GM18499 (cell line): ENCODE measurements around the gene PLXNC1.

Experiments used
- ATAC-seq: cut with Tn5 transposase; IDR thresholded peaks from one replicate; pipeline ENCODE4 v1.9.1; 2021; ENCODE audit warnings: moderate number of reproducible peaks; ENCODE audit not compliant: insufficient read depth, unreplicated experiment

PLXNC1 gene

DNA sequence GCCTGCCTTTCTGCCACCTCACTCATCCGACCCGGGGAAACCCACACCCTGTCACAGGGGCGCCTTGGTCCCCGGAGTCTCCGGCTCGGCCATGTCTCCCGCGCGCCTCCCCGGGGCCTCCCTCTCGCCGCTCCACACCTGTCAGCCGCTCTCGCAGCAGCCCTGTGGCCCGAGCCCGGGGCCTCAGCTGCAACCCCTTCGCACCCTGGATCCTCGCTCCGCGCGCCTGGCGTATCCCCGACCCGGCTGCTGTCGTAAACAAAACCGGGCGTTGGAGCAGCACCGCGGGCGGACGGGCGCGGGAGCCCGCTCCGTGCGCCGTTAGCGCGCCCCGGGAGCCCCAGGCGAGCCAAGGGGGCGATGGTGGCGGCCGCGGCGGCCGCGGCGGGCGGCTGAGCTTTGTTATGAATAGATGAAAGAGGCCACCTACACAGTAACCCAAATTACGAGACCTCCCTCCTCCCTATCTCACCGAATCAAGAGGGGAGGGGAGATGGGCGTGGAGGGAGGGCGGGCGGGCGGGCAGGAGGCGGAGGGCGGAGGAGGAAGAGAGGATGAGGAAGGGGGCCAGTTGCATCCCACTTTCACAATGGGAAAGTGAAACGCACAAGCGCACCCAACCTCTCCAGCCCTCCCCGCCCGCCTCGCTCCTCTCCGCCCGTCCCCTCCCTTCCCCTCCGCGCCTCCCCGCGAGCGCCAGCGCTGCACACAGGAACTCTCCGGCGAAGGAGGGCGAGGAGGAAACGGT lies at the start of gene PLXNC1:
TSS of gene PLXNC1 (plus strand) at position 587 of the 748 bp plus-strand sequence. CDS start 395 bp downstream, outside the sequence.
- ATAC-seq, result no peak

DNA sequence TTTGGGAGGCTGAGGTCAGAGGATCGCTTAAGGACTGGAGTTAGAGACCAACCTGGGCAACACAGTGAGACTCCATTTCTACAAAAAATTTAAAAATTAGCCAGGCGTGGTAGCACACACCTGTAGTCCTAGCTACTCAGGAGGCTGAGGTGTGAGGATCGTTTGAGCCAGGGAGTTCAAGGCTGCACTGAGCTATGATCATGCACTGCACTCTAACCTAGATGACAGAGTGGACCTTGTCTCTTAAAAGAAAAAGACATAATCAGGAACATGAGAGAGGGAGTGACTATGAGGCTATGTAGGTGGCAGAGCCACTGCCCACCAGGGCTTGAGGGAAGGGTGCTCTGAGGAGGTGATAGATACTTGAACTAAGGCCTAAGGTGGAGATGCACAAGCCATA lies 49.2 kb upstream of the PLXNC1 start:
- no peak for ATAC-seq

- no peak for ATAC-seq
Measured at GRCh38 chr12:94099632-94100031, 48.7 kb upstream of the PLXNC1 start.

GRCh38 chr12:94100211-94100627 lies 48.2 kb upstream of the PLXNC1 start:
- ATAC-seq, result no peak

DNA sequence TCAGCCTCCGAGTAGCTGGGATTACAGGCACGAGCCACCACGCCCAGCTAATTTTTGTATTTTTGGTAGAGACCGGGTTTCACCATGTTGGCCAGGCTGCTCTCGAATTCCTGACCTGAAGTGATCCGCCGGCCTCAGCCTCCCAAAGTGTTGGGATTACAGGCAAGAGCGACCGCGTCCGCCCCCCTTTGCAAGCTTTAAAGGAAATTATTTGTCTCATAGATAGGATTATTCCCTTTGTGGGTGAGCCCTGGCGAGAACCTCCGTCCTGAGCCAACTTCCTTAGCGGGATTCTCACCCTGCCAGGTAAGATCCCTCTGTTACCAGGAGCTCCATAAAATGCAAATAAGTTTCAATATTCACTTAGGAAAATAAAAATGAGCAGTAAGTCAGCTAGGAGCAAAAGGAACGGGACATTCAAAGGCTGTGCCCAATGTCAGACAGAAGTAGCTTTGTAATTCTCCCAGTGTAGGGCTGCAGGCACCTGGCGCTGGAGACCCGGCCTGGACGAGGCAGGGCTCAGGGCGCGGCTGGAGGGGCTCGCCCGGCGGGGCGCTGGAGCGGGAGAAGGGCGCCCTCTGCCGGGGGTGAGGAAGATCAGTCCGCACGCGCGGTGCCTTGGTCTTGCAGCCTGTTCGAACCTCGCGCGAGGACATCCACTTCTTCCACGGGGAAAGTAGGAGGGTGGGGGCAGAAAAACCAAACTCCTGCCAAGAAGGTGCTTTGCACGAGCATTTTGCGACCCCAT lies 47.2 kb upstream of the PLXNC1 start:
- ATAC-seq, result no peak

DNA sequence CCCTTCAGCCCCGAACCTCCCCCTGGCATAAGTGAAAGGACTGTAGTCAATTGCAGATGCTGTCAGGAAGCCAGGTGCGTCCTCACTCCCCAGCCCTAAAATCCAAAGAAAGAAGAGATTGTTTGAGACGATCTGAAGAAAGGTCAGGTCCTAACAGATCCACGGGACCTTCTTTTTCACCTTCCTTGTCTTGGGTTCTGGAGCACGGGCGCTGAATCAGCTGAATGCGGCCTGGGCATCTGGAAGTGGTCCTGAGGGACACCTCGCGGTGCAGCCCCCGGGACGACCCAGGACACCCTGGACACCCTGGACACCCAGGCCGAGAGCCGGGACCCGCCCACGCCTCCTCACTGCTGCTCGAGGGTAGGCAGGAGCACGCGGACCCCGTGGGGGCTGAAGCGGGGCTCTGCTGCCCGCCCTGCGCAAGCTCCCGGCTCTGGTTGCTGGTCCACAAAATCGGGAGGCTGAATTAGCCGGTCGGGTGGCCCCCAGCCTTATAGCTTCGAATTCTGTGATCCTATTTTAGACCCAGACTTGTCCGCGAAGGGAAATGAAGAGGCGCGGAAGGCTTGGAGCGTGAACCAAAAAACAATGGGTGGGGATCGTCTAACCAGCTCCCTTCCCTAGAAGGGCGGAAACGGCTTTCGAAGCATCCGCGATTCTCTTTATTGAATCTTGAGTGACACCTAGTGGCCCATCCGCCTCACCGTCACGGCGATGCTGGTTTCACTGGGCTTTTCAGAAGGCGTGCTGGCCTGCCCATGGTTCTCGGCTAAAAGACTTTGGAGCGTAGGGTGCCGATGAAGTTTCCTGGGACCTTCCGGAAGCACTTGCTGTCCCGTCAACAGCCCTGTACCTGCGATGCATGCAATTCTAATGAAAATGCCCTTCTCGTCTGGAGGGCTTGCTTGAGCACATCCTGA lies 46.4 kb upstream of the PLXNC1 start:
- ATAC-seq, result no peak

DNA sequence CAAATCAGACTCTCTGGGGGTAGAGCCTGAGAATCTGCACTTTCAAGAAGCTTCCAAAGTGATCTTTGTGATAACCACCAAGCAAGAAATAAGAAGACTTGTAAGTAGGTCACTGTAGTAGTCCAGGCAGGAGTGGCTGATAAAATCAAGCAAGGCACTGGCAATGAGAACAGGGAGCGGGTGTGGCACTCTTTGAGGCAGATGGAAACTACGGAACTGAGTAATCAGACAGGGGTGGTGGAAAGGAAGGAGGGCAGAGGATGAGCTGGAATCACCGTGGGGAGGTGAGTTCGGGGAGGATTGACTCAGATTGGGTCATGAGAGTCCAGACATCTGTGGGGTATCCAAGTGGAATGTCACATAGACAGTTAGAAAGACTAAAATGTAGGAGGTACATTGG lies 44.4 kb upstream of the PLXNC1 start:
- ATAC-seq, result no peak

- no peak for ATAC-seq
Measured at GRCh38 chr12:94107910-94108309, 40.5 kb upstream of the PLXNC1 start.

GRCh38 chr12:94109160-94109559 lies 39.2 kb upstream of the PLXNC1 start:
- no peak for ATAC-seq

- ATAC-seq, result no peak
Measured at GRCh38 chr12:94110258-94110657, 38.1 kb upstream of the PLXNC1 start.

DNA sequence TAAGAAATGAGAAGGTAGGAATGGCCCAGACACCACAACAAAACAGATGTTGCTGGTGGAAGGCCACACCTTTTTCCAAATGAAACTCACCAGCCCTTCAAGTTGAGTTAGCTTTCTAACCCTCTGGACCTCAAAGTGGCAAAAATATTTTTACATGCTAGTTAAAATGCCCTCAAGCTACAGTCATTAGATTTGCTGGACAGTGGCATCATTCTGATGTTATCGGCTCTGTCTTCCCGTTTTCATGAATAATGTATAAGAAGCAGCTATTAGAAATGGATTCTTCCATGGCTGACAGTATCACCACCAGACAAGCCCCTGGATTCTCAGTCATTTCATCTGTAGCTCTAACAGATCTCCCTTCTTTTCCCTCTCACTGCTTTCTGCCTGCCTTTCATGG lies 37.1 kb upstream of the PLXNC1 start:
- ATAC-seq, result no peak

DNA sequence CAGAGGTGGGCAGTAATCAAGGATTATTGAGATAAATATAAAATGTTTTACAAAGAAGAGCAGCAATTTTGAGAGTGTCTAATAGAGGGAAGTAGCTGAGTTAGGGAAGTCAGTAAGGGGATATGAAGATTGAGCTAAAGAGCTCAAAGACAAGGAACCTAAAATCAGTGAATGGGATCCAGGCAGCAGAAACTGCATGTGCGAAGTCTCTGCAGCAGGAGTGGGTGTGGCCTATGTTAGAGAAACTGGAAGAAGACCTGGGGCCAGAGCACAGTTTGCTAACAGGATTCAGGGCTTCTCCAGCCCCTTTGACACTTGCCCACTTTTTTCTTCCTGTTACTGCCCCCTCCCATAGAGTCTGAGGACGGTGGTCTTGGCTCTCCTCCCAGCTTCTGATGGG lies 36.3 kb upstream of the PLXNC1 start:
- no peak for ATAC-seq

DNA sequence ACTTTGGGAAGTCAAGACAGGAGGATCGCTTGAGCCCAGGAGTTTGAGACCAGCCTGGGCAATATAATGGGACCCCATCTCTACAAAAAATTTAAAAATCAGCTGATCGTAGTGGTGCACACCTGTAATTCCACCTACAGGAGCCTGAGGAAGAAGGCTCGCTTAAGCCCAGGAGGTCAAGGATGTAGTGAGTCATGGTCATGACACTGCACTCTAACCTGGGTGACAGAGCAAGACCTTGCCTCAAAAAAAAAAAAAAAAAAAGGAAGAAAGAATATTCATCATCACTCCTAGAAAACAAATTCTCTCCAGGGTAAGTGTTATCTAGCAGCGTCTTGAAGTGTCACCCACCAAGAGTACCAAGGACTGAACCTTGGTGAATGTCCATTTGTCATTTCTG lies 34.2 kb upstream of the PLXNC1 start:
- ATAC-seq, result no peak

- ATAC-seq, result no peak
Measured at GRCh38 chr12:94116191-94116590, 32.2 kb upstream of the PLXNC1 start.

DNA sequence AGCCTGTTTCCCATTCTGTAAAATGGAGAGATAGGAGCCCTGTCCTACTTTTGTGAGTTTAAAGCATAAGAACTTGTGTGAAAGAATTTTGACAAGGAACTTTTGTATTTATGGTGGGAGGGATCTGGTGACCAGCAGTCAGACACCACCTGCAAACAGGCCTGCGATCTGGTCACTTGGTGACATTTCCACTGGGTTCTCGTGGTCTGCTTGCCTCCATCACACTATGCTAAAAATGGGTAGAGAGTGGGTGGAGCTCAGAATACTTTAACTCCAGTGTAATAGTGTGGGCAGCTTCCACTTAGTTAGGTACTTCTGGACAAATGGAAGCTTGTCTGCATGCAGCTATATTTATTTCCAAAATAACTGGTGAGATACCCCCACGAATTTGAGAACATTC lies 26.5 kb upstream of the PLXNC1 start:
- ATAC-seq, result no peak

DNA sequence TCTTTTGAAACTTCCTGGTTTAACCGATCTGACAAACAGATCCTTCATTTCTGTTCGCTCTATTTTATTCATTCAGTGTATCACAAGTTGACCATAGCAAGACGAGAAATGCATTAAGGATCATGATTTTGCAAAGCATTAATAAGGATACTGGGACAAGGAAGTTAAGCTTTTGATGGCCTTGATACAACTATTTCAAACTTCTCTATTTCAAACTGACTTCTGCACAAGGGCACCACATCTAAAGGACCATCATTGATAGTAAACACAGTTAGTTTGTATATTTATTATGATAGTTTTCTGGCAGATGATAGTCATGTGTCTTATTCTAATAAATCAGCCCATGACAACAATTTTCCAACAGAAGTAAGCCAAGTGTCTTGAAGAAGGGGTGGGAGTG lies 25.8 kb upstream of the PLXNC1 start:
- ATAC-seq, result no peak

- no peak for ATAC-seq
Measured at GRCh38 chr12:94123127-94123526, 25.2 kb upstream of the PLXNC1 start.

DNA sequence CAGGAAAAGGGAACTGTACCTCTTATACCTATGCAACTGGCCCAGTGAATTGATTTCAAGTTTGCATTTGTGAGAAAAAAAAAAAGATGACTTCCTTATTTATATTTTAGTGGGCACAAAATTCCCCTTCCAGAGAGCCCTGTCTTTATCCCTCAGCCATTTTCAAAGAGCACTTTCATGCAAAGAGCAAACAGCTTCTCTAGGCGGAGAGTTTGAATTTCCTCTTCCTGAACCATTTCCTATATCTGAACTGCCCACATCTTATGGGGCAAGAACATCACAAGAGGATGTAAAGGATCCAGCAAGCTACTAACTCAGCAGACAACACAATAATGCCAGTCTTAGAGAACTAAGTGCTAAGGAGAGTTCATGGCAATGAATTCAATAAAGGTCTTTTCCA lies 22.3 kb upstream of the PLXNC1 start:
- ATAC-seq, result no peak

DNA sequence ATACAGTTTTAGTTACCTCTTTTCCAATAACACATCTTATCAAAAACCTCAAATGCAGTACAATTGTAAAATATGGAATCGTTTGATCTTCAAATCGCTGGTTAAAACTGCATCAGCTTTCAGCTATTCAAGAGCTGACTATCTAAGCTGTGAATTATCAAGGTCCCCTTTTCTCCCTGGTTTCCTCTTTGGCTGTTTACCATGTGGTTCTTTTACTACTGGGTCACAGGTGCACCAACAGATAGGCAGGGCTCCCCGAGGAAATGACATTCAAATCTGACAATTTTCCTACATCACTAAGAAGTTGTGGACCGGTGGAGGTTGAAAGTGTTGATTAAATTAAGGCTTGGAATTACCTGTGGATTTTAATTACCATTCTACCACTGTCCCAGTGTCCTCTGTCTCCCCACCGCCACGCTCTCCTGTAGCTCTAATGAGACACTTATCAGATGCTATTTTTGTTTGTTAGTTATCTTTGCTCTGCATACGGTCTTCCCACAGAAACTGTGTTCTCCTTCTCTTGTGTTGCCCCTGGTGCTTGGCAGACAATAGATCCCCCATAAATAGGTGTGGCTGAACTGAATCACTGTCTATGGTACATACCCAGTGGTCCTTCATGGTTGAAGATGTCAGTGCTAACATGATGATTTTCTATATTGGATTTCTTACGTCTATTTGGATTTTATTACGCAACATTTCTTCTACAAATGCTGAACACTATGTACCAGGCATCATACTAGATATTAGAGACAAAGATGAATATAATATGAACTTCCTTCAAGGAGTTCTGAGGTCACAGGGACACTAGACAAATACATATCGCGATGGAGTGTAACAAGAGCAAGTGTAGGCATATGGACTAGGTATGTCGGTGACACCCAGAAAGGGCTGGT lies 20.9 kb upstream of the PLXNC1 start:
- no peak for ATAC-seq

DNA sequence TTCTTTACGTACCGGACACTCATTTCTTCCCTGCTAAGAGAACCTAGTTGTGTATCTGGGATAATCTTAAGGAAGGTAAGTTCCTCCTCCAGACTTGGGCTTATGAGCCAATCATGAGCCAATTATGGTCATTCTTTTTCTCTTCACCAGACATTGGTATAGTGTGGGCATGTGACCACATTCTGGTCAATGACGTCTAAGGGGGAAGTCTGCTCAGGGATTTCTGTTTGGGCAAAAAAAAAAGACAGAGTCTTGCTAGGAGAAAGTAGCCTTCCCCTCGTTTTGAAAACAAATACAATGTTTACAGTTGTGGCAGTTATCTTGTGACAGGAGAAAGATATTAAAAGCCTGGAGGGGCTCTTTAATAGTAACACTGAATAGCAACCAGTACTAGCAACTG lies 20.1 kb upstream of the PLXNC1 start:
- ATAC-seq, result no peak
